CD4-positive, alpha-beta T cell treated with Interleukin-17A for 4 hours (primary cell): Measurements from ENCODE around the gene DENND1A.
"Not testable (repeated sequence)": the region's sequence is repeated elsewhere in the genome, so short reads cannot be mapped to it uniquely, and the experiment has no call there.

ENCODE experiments used
- DNase-seq: peaks from one replicate; pipeline ENCODE4 v3.0.0-alpha.2; 2020; ENCODE audit warnings: mixed read lengths

DENND1A gene

DNA sequence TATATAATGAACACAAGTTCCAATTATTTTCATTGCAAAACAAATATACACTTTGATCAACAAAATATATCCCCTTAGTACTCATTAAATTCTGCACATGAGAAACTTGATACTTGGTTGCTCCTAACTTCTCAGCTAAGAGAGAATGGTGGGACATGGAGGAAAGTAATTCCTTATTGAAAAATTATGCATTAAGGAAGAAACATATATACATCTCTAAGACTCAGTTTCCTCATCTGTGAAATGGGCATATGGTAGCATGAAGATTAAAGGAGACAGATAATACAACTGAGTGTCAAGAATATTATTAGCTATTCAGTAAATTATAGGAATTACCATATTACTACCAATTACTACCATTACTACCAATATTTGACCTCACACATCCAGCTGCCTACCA is 488.2 kb downstream of the DENND1A start:
- no peak for DNase-seq

DNA sequence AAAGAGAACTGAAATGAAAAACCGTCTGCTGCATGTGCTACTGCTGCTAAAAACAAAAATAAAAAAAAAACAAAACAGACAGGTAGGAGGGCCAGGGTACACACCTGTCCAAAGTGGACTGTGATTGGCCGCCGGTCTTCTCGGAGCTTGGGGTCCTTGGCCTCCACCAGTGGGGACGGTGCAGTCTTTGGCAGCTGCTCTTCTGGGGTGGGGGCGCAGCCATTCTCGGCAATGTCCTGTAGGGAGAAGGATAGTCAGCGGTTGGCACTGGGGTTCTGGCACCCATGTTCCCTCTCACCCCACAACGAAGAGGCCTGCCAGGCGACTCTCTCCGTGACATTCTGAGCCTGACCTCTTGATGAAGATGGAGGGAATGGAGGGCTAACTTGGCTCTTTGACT is 489.7 kb downstream of the DENND1A start:
- DNase-seq = no peak

DNA sequence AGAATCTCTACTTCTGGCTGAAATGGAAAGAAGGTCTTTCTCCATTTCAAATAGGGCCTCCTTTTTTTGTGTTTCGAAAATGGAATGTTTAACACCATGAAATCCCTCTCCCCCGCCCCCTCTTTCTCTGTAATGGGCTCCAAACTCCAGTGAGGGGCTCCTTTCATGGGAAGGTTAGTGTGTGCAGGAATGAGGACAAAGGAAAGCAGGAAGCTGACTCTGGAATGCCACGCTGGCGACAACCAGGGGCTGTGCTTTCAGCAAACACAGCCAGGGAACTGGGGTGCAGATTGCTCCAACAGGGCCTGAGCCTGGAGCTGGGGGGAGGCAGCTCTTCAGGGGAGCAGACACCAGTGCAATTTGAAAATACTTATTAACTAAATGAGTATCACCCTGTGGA is 491.1 kb downstream of the DENND1A start:
- no peak for DNase-seq

DNA sequence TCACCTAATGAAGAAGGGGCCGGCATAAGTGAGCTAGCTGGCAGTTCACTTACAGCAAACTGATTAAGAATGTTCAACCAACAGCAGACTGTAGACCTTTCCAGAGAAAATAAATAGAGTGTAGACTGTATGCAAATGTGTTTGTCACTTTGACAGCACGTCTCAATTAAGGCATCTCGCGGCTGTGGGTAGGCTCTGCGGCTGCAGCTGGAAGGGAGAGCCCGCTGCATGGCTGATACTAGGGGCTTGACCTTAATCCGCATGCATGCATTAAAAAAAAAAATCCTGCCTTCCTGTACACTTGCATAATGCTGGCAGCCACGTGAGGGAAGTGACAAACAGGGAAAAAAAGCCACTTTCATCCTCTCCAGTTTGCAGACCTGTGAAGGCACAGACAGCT is 491.6 kb downstream of the DENND1A start:
- DNase-seq = no peak

DNA sequence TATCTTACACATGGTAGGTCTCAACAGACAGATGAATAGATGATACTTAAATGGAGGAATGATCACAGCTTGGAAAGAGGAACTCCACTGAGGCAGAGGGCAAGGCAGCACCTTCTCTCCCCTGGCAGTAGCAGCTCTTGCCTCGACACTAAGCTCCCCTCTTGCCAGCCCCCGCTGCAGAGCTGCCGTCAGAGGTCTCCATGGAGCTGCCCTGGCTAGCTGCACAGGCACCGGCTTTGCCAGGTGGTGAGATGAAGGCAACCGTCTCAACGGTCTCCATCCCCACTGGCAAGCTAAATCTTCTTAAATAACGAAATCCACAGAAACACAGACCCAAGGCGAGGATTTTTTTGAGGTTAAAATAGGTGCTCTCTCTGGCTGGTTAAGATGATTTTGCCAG is 492.7 kb downstream of the DENND1A start:
- DNase-seq = no peak

DNA sequence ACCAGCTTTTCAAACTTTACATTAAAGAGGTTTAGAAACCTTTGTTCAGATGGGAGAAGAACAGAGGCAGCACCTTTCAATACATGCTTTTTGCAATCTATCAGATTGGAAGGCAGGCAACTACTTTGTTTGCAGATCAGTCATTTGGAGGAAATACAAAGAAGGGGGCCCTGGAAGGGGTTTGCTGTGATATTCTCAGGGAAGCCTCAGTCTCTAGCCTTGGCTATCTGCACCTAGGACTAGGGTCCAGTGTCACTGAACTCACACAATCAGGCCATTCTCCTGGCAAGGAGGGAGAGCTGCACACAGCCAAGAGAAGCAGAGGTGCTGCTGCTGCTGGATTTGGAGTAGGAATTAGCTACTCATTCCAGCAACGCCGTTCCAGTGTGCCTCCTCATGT is 494.5 kb downstream of the DENND1A start:
- DNase-seq = no peak

DNA sequence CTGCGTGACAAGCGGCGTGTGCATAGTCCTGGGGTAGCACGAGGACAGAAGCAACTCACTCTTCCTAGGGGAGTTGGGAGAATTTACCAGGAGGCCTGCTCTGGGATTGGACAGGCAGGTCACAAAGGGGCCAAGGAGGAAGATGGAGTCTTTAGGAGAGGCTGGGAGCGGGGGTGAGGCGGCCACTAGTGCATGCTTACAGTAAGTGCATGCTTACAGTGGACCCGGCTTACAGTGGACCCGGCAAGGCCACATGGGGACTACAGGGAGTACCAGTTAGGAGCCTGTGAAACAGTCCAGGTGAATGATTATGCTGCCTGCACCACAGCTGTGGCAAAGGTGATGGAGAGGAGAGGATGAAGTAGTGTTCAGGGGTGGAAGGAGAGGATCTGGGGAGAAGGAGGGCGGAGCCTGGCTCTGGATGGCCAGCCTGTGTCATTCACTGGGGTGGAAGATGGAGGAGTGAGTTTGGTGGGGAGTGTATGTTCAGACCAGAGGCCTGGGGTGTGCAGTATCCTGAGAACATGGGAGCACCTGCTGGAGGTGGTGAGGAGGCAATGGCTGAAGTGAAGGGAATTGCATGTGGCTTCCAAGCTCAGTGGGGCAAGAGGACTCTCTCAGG is 495.2 kb downstream of the DENND1A start:
- DNase-seq = no peak

DNA sequence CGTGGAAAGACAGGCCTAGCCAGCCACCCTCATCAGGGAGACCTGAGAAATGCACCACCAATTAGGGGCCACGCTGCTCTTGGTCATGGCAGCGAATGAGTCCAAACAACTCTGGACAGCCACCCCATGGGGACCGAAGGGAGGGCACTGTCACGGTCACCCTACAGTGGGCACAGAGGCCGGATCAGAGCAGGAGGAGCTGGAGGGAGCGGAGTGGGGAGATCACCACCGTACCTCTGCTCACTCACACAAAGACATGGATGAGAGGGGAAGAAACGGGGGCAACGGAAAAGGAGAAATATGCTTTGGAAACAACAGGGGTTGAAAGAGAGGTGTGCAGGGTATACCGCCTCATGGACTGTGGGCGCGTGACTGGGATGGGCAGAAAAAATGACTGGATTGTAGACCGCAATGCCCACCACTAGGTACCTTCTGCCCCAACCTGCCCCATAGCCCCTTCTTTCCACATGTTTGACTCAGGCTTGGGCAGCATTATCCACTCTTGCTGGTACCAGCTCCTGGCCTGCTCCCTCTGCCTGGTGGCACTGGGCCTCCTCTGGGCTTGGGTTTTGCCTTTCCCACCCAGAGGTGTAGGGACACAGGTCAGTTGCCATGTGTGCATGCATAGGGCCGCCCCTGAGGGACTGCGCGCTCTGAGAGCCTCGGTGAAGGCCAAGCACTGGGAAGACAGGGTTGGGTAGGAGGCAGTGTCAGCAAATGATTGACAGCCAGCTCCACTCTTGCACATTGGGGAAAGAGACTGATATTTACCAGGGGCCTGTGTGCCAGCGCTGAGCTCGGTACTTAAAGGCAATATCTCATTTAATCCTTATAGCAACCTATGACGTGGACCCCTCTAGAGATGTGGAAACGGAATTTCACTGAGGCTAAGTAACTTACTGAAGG is 497.3 kb downstream of the DENND1A start:
- DNase-seq = no peak

DNA sequence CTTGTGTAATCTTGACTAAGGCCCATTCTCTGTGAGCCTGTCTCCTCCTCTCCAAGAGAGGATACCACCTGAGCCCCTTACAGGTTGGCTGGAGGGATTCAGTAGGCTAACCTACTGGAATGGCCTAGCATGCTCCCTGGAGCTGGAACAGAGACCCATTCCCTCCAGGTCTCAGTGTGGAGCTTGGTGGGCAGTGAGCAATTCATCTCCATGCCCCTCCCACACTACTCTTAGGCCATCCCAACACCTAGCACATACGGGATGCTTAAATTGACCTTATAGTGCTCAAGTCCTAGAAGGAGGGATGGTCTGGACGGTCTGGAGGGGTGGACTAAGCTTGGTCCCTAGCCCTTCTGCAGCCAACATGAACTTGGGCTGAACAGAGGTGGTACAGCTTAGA is 498.3 kb downstream of the DENND1A start:
- DNase-seq = no peak

DNA sequence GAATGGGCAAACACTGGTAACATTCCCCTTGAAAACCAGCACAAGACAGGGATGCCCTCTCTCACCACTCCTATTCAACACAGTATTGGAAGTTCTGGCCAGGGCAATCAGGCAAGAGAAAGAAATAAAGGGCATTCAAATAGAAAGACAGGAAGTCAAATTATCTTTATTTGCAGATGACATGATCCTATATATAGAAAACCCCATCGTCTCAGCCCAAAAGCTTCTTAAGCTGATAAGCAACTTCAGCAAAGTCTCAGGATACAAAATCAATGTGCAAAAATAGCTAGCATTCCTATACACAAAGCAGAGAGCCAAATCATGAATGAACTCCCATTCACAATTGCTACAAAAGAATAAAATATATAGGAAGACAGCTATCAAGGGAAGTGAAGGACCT is 501.5 kb downstream of the DENND1A start:
- not testable (repeated sequence) for DNase-seq

DNA sequence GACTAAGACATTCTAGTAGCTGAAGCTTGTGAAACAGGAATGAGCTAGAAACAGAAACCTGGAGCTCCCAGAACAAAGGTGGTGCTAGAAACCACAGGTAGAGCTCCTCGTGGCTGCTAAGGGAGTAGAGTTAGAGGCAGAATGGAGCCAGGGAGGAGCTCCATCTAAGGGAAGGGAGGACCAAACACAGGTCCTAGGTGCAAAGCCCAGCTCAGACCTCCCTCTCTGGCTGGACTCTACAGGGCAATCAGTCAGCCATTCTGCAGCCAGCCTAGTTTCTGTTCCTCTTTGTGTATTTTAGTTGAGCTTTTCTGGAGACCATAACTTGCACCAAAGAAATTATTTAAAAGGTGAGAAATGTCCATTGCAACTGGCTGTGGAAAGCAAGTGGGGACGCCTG is 503.5 kb downstream of the DENND1A start:
- DNase-seq = no peak

DNA sequence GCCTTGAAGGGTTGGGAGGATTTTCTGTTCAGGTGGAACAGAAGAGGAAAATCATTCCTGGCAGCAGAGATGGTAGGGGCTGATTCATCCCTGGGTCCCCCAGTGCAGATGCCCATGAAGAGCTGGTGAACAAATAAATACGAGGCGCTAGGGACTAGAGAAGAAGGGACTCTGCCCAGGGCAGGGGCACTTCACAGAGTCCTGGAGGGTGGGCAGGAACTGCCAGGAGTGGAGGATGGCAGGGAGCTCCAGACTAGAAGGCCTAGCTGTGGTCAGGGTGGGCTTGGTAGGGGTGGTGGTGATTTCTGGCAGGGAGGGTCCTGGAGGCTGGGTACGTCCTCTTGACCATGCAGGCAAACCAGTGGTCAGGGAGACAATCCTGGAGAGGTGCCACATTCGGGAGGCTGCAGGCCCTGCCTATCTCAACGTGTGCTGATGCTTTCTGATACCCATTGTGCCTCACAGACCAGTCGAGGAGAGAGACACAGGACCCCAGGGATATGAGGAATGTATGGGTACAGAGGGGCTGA is 504.0 kb downstream of the DENND1A start:
- DNase-seq = no peak

DNA sequence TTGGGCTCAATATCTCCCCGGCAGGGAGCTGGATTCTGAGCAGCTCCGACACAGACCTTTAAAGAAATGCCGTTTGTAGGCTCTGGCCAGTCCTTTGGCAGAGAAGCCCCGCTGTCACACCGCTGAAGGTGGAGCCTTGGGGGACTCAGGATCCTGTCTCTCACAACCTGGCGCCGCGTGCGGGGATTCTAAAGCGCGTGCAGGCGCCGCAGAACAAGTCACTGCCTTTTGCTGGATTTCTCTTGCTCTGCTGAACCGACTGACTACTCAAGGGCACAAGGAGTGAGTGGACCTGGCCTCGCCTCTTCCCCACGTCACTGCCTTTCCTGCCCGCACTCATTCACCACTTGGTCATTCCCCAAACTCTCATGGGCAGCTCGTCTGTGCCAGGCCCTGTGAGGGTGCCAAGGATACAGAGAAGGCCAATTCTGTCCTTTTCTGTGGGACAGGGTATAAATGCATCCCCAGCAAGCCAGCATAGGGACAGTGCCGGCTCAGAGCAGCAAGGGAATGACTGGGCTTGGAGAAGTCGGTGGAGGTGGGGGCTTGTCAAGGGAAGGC is 504.6 kb downstream of the DENND1A start:
- DNase-seq = no peak

DNA sequence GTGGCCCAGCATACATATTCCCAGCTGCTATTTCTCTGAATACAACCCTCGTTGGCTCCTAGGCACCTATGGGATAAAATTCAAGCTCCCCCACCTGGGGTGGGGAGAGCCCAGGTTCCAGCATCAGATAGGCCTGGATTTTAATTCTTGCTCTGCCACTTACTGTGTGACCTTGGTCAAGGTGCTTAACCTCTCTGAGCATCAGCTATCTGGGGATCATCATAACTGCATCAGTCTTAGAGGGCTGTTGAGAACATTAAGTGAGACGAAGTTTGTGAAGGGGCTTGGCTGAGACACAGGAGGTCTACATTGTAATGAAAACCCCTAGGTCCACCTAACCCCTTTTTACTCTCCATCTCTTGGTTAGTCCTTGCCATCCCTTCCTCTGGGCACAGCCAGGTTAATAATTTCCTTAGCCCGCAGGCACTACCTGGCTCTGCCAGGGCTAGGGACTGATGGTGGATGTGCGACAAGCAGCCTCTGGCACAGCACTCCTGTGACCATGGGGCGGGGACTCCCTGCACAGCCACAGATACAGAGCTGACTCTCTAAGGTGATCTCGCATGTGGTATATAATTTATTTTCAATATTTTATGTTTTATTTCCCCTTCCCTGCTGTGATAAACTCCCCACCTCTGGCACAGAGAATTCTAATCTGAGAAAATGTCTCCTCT is 505.2 kb downstream of the DENND1A start:
- DNase-seq = no peak

DNA sequence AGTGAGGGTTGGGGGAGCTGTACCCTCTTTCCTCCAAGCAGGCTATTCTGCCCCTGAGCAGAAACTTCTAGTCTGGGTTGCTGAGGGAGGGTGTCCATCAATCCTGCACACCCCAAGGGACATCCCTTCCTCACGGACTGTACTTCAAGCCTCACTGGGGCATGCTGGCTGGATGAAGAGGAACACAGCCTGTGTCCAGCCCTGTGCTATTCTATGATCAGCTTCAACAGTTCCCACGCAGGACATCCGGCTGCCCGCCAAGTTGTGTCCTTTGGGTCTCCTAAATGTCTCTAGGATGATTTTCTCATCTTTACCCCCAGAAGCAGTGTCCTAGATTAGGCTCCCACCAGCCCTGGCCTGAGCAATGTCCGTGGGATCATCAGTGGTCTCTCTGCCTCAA is 505.8 kb downstream of the DENND1A start:
- DNase-seq = no peak

DNA sequence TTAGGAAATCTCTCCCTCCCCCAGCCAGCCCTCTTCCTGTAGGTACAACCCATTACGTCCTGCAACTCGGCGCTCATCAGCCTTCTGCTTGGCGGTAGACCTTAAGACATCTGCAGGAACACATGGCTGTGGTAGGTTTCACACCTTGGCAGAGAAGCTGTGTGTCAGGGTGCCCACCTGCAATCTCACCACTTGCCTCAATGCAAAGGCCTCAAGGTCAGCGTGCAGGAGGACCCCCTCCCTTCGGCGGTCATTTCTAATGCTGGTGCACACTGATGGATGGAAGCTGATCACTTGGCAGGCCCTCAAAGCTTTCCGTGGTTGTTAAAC is 506.6 kb downstream of the DENND1A start:
- DNase-seq = no peak

DNA sequence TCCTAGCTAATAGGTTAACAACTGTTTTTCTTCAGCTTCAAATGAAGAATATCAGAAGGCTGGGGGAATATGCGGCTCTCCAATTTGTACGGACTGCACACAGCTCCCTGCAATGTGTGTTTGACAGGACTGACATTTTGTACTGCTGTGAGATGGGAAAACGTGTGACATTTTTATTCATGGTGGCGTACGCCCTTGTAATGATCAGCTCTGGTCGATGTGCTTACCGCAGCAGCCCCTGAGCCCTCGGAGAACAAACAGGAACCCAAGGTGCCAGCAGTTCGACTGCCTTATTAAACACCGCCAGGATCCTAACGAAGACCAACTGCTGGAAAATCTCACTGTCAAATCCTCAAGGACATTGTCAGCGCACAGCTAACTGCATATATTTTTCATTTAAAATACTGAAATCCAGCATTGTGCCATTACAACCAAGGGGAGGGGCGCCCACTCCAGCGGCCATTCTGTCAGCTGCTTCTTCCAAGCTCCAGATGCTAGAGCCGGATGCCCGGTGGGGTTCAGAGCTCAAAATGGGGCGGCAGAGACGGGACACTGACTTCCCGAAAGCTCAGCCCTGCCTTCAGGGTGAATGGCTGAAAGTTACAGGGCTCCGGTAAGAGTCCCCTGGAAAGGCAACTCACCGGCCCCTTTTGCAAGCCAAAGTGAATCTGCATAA is 507.2 kb downstream of the DENND1A start:
- DNase-seq = no peak

DNA sequence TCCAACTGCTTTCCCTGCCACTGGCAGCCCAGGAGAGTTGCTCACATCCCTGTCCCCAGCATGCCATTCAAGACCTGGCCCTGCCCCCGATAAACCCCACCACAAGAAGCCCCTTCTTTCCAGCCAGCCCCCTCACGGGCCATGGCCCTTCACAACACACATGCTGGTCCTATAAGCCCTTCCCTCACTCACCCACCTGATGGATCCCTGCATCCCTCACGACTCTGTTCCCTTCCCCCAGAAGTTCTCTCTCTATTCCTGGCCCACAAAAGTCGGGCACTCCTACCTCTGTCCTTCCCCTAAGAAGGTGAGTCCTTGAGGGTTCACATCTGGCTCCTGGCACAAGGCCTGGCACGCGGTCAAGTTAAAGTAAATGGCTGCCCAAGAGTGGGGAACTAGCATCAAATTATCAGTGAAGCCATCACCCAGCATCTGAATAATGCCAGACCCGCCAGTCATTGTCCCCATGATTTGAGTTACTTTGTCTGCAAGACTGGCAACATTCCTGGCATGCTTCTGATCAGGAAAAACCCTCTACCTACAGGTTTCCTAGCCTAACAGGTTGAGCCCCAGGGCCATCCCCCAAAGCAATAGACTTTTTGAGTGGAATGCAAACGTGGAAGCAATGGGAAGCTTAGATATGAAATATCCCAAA is 508.0 kb downstream of the DENND1A start:
- no peak for DNase-seq

DNA sequence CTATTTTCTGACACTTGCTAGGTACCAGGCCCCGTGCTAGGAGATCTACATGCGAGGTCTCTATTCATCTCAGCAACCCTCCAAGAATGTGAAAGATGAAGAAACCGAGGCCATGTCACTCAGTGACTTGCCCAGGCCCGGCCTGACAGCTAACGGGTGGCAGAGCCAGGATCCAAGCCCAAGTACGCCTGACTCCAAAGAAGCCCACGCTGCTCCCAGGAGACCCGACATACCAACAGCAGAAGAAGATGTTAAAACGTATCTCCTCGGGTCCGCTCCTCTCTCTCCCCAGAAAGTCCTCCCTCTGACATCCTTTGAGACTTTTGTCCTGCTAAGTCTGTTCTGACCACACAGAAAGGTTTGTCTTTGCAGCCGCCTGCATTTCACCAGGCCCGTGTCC is 508.7 kb downstream of the DENND1A start:
- no peak for DNase-seq

DNA sequence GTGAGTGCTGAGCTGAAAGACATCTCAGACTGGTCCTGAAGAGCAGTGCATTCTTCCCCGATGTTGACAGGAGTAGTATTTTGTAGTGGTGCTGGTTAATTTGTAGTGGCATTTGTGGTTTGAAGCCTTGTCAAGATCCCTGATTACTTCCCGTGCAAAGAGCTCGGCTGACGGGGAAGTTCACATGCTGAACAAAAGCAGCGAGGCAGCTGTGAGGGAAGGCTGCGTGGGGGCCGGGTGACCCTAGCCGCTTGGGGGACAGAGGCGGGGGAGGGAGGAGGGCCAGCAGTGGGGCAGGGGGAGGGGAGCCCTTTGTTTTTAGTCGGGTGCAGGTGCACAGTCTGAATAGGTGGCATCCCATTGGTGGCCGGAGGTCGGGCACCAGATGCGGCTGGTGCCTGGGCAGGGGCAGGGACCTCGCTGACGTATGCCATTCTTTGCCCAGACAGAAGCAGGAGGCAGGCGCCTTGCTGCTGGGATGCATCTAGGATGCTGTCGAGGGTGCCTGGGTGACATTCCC is 509.3 kb downstream of the DENND1A start:
- DNase-seq = no peak

DNA sequence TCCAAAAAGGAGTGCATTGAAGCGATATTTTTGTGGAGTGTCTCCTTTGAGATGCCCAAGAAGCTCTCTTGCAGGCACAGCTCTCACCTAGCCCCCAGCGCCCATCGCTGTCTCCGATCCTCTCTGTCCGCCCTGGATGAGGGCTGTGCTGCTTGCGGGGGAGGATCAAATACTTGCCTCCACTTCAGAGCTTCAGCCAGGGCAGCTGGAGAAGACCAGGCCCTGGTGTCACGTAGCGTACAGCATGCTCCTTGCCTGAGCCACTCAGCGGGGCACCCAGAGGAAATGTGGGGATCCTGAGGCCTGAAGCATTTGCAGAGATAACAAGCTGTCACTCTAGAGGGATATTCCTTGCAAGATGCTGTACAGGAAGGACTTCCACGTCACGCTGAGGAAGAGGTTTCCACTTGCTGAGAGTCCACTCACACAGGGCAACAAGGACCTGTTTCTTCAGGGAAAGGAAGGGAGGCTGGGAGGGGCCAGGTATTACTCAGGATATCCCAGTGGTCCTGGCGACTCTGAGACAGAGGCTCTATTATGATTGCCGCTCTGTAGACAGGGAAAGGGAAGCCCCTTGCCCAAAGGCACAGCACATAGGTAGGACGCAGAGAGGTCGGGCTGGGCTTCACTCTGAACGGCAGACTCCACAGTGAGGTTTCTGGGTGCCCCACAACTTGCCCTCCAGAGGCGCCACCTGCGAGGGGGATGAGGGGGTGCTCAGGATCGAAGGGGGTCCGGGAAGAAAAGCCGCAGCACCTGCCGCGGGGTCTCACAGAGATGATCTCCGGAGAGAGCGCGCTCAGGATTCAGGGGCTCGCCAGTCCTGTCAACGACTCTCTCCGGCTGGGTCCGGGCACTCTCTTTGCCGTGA is 510.0 kb downstream of the DENND1A start:
- no peak for DNase-seq
